Panc1 (cell line): ENCODE results near the gene ARCN1.

Experiments
- POLR2AphosphoS5 ChIP-seq: IDR thresholded peaks from 2 replicates; pipeline ENCODE4 v1.6.1; 2012; ENCODE audit warnings: mild to moderate bottlenecking, low read depth, low read length, moderate library complexity
- SIN3A ChIP-seq: IDR thresholded peaks from 2 replicates; pipeline ENCODE4 v1.6.1; 2012; ENCODE audit warnings: low read depth, mild to moderate bottlenecking, low read length, moderate library complexity, borderline replicate concordance; ENCODE audit not compliant: insufficient read depth
- TCF7L2 ChIP-seq: IDR thresholded peaks from 2 replicates; pipeline ENCODE4 v1.6.1; 2011; ENCODE audit warnings: mild to moderate bottlenecking, low read depth, low read length, inconsistent platforms
- TF ChIP-seq, protein P1 (sequence below): fragments of 450-650 bp; IDR thresholded peaks from 2 replicates; pipeline ENCODE4 v1.5.1; 2017; ENCODE audit warnings: mild to moderate bottlenecking
- TF ChIP-seq, protein P2 (sequence below), 2 experiments: IDR thresholded peaks; 2 replicates each; pipeline ENCODE4 v1.6.1; 2011 to 2012; ENCODE audit warnings: low read depth in 2 of 2, control low read depth in 1 of 2, low read length in 1 of 2, mild to moderate bottlenecking in 1 of 2, moderate library complexity in 1 of 2; ENCODE audit not compliant: insufficient read depth in 1 of 2

DNA sequence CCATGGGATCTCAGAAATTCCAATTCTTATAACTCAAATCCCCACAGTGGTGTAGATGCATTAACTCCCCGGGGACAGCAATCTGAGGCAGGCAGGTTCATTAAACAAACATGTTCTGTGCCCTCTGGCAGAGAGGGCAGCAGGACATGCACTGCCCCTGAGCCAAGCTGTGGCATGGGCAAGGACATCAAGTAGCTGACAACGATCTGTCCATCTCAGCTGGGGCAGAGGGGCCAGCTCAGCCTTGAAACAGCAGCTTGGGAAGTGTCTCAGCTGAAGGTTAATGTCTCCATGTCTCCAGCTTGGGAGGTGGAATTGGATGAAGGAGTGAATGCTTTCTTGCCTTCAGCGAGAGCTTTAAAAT lies 27.6 kb upstream of the ARCN1 start:
- TF ChIP-seq, protein P1, sequence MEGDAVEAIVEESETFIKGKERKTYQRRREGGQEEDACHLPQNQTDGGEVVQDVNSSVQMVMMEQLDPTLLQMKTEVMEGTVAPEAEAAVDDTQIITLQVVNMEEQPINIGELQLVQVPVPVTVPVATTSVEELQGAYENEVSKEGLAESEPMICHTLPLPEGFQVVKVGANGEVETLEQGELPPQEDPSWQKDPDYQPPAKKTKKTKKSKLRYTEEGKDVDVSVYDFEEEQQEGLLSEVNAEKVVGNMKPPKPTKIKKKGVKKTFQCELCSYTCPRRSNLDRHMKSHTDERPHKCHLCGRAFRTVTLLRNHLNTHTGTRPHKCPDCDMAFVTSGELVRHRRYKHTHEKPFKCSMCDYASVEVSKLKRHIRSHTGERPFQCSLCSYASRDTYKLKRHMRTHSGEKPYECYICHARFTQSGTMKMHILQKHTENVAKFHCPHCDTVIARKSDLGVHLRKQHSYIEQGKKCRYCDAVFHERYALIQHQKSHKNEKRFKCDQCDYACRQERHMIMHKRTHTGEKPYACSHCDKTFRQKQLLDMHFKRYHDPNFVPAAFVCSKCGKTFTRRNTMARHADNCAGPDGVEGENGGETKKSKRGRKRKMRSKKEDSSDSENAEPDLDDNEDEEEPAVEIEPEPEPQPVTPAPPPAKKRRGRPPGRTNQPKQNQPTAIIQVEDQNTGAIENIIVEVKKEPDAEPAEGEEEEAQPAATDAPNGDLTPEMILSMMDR, result no peak
- TF ChIP-seq POLR2AphosphoS5, result no peak
- TF ChIP-seq, protein P2, sequence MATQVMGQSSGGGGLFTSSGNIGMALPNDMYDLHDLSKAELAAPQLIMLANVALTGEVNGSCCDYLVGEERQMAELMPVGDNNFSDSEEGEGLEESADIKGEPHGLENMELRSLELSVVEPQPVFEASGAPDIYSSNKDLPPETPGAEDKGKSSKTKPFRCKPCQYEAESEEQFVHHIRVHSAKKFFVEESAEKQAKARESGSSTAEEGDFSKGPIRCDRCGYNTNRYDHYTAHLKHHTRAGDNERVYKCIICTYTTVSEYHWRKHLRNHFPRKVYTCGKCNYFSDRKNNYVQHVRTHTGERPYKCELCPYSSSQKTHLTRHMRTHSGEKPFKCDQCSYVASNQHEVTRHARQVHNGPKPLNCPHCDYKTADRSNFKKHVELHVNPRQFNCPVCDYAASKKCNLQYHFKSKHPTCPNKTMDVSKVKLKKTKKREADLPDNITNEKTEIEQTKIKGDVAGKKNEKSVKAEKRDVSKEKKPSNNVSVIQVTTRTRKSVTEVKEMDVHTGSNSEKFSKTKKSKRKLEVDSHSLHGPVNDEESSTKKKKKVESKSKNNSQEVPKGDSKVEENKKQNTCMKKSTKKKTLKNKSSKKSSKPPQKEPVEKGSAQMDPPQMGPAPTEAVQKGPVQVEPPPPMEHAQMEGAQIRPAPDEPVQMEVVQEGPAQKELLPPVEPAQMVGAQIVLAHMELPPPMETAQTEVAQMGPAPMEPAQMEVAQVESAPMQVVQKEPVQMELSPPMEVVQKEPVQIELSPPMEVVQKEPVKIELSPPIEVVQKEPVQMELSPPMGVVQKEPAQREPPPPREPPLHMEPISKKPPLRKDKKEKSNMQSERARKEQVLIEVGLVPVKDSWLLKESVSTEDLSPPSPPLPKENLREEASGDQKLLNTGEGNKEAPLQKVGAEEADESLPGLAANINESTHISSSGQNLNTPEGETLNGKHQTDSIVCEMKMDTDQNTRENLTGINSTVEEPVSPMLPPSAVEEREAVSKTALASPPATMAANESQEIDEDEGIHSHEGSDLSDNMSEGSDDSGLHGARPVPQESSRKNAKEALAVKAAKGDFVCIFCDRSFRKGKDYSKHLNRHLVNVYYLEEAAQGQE (IDR thresholded peaks at IDR 0.05; ENCODE audit: insufficient read depth in 1 of 2, low read depth in 2 of 2, low read length in 1 of 2), result no peak
- TF ChIP-seq TCF7L2, result no peak
- TF ChIP-seq SIN3A, result no peak
